ENCODE measurements around the gene TIGD2. TPM values are rescaled to one million over a fixed set of nuclear protein-coding genes. Genes with fewer than 3 reads are reported as not detected.
A peak's percentile ranks its signal among the peaks of the same experiment; 100 is the strongest.

The TIGD2 gene
- total and polyA plus RNA-seq, 4 experiments from 2014 or later = 2.1 to 7.1 (median 5.2) TPM

- Mint-ChIP-seq H3K27ac (no peak overlapping the region), H3K36me3 (peaks cover 1 to 6% of the 10 kb centered on the region in 2 donors), H3K27me3 (peaks cover 5 to 15% of the 10 kb centered on the region in 2 donors), H3K4me1 (peaks cover 15 to 31% (median 23%) of the 10 kb centered on the region in 4 donors), H3K4me3 (peak overlapping the region in 1 of 8 donors; percentile 15), H3K9me3 (peaks cover 0 to 4% (median 0%) of the 10 kb centered on the region in 8 donors)
- DNase-seq = no peak
- Histone ChIP-seq H3K9me3 (ENCODE audit: control insufficient read depth in 1 of 2, low read length in 2 of 2) (no peaks in the 10 kb centered on the region), H3K4me1 (ENCODE audit: insufficient read depth, low read length) (peaks cover 22% of the 10 kb centered on the region), H3K27me3 (ENCODE audit: insufficient read depth, low read length) (no peaks in the 10 kb centered on the region), H3K27ac (ENCODE audit: low read depth, low read length) (no peak overlapping the region), H3K36me3 (ENCODE audit: insufficient read depth, low read length) (no peaks in the 10 kb centered on the region), H3K4me3 (ENCODE audit: low read length in 2 of 2) (no peak overlapping the region)
- CTCF ChIA-PET (ENCODE audit: partially characterized antibody) = no interaction called here
- intact Hi-C loops (cut with micrococcal nuclease) = no loop called here
- POLR2A ChIA-PET (ENCODE audit: partially characterized antibody) = interaction anchor here (0.7 kb wide), 1 partner anchor 1943 kb away, joined by 5 read pairs; no protein-coding TSS in a partner anchor
These were observed 3.2 kb upstream of the TIGD2 start for GRCh38 chr4:89108091-89108490.

DNA sequence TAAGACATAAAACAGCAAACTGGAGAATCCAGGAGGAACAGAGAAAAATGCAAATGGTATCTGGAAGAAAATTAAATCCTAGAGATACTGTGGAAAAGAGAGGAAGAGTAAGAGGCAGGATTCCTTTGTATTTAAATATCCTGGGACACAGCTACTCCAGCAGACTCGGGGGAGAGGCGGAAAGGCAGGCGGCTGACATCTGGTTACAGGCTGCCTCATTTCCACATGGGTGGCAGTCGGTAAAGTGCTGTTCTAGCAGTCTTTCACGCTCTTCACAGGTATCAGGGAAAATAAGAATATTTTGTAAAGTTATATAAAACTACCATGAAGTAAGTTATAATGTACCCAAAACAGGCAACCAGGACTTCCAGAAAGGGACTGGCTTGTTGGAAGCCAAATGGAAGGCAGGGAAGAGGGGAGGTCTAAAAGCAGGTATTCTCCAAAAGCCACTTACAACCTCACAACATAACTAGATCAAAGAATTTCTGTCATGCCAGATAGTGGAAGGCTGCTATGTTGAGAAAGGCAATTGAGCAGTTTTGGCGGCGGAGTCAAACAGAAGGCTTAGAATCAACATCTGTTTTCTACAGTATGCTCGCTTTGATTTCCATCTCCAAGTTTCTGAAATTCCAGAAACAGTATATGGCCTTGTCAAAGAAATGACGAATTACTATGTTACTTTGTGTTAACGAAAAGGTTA is 1.3 kb upstream of the TIGD2 start:
- peak overlapping the region; percentile 71 to 89 for H3K4me3 ChIP-seq (ENCODE audit: low read length in 2 of 2)
- no peaks in the 10 kb centered on the region for H3K27me3 ChIP-seq (ENCODE audit: insufficient read depth, low read length)
- H3K36me3 Mint-ChIP-seq = peaks cover 5 to 9% of the 10 kb centered on the region in 2 donors
- CTCF ChIA-PET (ENCODE audit: partially characterized antibody) = interaction anchor here (1.0 kb wide), 1 partner anchor 86 kb away, joined by 4 read pairs; no protein-coding TSS in a partner anchor
- peak overlapping the region; percentile 89 to 92 (median 90) for H3K4me3 Mint-ChIP-seq
- intact Hi-C loops (cut with micrococcal nuclease) = loop anchor here (2.0 to 10.0 kb wide), 6 partner anchors 81 to 1019 kb away; partner anchors contain the start of genes HERC3, HERC6 and PYURF
- H3K27me3 Mint-ChIP-seq = peaks cover 0 to 9% of the 10 kb centered on the region in 2 donors
- no peaks in the 10 kb centered on the region for H3K9me3 ChIP-seq (ENCODE audit: control insufficient read depth in 1 of 2, low read length in 2 of 2)
- H3K36me3 ChIP-seq (ENCODE audit: insufficient read depth, low read length) = no peaks in the 10 kb centered on the region
- H3K27ac Mint-ChIP-seq = peak overlapping the region; percentile 79 to 94 (median 87)
- peaks cover 15 to 31% (median 23%) of the 10 kb centered on the region in 4 donors for H3K4me1 Mint-ChIP-seq
- POLR2A ChIA-PET (ENCODE audit: partially characterized antibody) = interaction anchor here (0.5 to 1.0 kb wide), 4 partner anchors 8 to 1970 kb away, joined by 3 to 5 read pairs (median 3); partner anchors contain the start of gene PPM1K
- peaks cover 0 to 4% (median 2%) of the 10 kb centered on the region in 8 donors for H3K9me3 Mint-ChIP-seq
- DNase-seq = no peak
- H3K27ac ChIP-seq (ENCODE audit: low read depth, low read length) = no peak overlapping the region
- H3K4me1 ChIP-seq (ENCODE audit: insufficient read depth, low read length) = peaks cover 22% of the 10 kb centered on the region

DNA sequence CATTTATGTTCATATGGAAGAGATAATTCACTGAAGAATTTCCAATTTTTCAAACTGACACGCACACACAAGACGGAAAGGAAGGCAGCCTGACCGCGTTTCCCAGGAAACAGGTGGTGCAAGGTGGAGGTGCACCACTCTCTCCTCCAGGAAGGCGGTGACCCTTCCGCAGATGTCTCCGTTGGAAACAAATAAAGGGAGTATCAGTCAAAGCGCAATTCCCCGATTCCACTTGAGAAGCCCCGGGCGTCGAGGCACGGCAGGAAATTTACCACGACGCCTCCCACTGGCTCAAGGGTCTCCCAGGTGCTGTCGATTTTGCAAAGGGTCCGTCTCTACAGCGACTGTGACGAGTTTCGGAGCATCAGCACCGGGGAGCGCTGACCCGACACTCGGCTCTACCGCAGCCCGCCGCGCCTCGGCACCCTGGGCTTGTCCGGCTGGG is 770 bp upstream of the TIGD2 start:
- no peak for DNase-seq
- peak overlapping the region; percentile 47 for H3K27ac ChIP-seq (ENCODE audit: low read depth, low read length)

DNA sequence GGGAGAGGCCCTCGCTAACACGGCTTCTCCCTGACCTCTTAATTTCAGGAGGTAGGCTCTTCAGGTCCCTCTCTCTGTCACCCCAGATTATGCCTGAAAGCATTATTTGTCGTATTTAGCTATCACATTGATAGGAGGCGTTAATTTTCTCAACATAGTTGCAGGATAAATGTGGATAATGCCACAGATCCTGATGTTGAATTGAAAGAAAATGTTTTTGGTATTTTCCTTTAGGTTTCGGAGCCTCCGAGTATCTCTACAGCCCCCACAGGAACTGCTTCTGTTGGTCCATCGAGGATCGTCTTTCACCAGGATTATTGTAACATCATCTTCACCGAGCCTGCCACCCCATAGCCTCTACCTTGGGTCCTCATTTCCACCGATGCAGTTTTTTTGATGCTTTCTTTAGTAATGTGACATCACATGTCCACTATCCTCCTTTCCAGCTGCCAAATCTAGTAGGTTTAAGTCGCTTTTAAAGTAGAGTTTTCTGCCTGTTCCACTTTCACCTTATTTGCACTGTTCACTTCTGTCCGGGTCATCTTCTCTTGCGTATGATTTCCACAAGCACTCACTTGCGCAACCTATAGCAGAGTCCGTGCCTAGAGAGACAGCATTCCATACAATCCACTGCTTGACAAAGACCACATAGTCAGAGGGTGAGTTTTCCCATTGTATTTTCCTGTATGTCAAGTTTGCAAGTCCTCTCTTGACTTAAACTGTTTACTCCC is 665 bp downstream of the TIGD2 start:
- Mint-ChIP-seq H3K27ac (peak overlapping the region; percentile 59 to 94 (median 87)), H3K4me1 (peaks cover 15 to 31% (median 23%) of the 10 kb centered on the region in 4 donors), H3K36me3 (peaks cover 9 to 10% of the 10 kb centered on the region in 2 donors), H3K9me3 (peaks cover 0 to 4% (median 3%) of the 10 kb centered on the region in 8 donors), H3K27me3 (peaks cover 0 to 7% of the 10 kb centered on the region in 2 donors), H3K4me3 (peak overlapping the region; percentile 70 to 93 (median 91))
- Histone ChIP-seq H3K36me3 (ENCODE audit: insufficient read depth, low read length) (no peaks in the 10 kb centered on the region), H3K27me3 (ENCODE audit: insufficient read depth, low read length) (no peaks in the 10 kb centered on the region), H3K4me3 (ENCODE audit: low read length in 2 of 2) (peak overlapping the region; percentile 76 to 89), H3K4me1 (ENCODE audit: insufficient read depth, low read length) (peaks cover 22% of the 10 kb centered on the region), H3K27ac (ENCODE audit: low read depth, low read length) (peak overlapping the region; percentile 58), H3K9me3 (ENCODE audit: control insufficient read depth in 1 of 2, low read length in 2 of 2) (no peaks in the 10 kb centered on the region)
- POLR2A ChIA-PET (ENCODE audit: partially characterized antibody) = interaction anchor here (0.9 kb wide), 1 partner anchor 10 kb away, joined by 3 read pairs; no protein-coding TSS in a partner anchor
- CTCF ChIA-PET (ENCODE audit: partially characterized antibody) = no interaction called here
- intact Hi-C loops (cut with micrococcal nuclease) = loop anchor here (1.0 to 10.0 kb wide), 11 partner anchors 83 to 1892 kb away; partner anchors contain the start of genes HERC3, HERC5, HERC6 and KLHL8
- DNase-seq = peak in 1 of 5 donors; percentile 36

More for the DNA sequence above, 770 bp upstream of the TIGD2 start:
- H3K36me3 ChIP-seq (ENCODE audit: insufficient read depth, low read length) = no peaks in the 10 kb centered on the region
- H3K27me3 ChIP-seq (ENCODE audit: insufficient read depth, low read length) = no peaks in the 10 kb centered on the region
- intact Hi-C loops (cut with micrococcal nuclease) = loop anchor here (2.0 to 10.0 kb wide), 6 partner anchors 82 to 1018 kb away; partner anchors contain the start of genes HERC3, HERC6 and PYURF
- no peaks in the 10 kb centered on the region for H3K9me3 ChIP-seq (ENCODE audit: control insufficient read depth in 1 of 2, low read length in 2 of 2)
- Mint-ChIP-seq H3K27me3 (peaks cover 0 to 9% of the 10 kb centered on the region in 2 donors), H3K9me3 (peaks cover 0 to 4% (median 3%) of the 10 kb centered on the region in 8 donors), H3K36me3 (peaks cover 9 to 10% of the 10 kb centered on the region in 2 donors), H3K27ac (peak overlapping the region; percentile 80 to 94 (median 91)), H3K4me1 (peaks cover 15 to 31% (median 23%) of the 10 kb centered on the region in 4 donors), H3K4me3 (peak overlapping the region; percentile 89 to 92 (median 90))
- peak overlapping the region; percentile 71 to 89 for H3K4me3 ChIP-seq (ENCODE audit: low read length in 2 of 2)
- ChIA-PET CTCF (ENCODE audit: partially characterized antibody) (no interaction called here), POLR2A (ENCODE audit: partially characterized antibody) (interaction anchor here (0.5 to 1.0 kb wide), 4 partner anchors 9 to 1970 kb away, joined by 3 to 5 read pairs (median 3); partner anchors contain the start of gene PPM1K)
- H3K4me1 ChIP-seq (ENCODE audit: insufficient read depth, low read length) = peaks cover 22% of the 10 kb centered on the region

- peak overlapping the region in 1 of 8 donors; percentile 31 for H3K4me3 Mint-ChIP-seq
- Histone ChIP-seq H3K27me3 (ENCODE audit: insufficient read depth, low read length) (no peaks in the 10 kb centered on the region), H3K27ac (ENCODE audit: low read depth, low read length) (no peak overlapping the region), H3K4me1 (ENCODE audit: insufficient read depth, low read length) (peaks cover 22% of the 10 kb centered on the region), H3K9me3 (ENCODE audit: control insufficient read depth in 1 of 2, low read length in 2 of 2) (no peaks in the 10 kb centered on the region), H3K4me3 (ENCODE audit: low read length in 2 of 2) (no peak overlapping the region), H3K36me3 (ENCODE audit: insufficient read depth, low read length) (no peaks in the 10 kb centered on the region)
- intact Hi-C loops (cut with micrococcal nuclease) = loop anchor here (5.0 to 10.0 kb wide), 3 partner anchors 521 to 739 kb away; partner anchors contain the start of genes HERC3, HERC6 and PYURF
- peaks cover 9 to 10% of the 10 kb centered on the region in 2 donors for H3K36me3 Mint-ChIP-seq
- H3K4me1 Mint-ChIP-seq = peaks cover 15 to 31% (median 23%) of the 10 kb centered on the region in 4 donors
- DNase-seq = no peak
- no peaks in the 10 kb centered on the region for H3K27me3 Mint-ChIP-seq
- ChIA-PET CTCF (ENCODE audit: partially characterized antibody) (interaction anchor here (1.4 kb wide), 1 partner anchor 9 kb away, joined by 4 read pairs; no protein-coding TSS in a partner anchor), POLR2A (ENCODE audit: partially characterized antibody) (no interaction called here)
- no peak overlapping the region for H3K27ac Mint-ChIP-seq
- H3K9me3 Mint-ChIP-seq = peaks cover 0 to 4% (median 3%) of the 10 kb centered on the region in 8 donors
These were observed 2.1 kb downstream of the TIGD2 start for GRCh38 chr4:89113415-89113814.

DNA sequence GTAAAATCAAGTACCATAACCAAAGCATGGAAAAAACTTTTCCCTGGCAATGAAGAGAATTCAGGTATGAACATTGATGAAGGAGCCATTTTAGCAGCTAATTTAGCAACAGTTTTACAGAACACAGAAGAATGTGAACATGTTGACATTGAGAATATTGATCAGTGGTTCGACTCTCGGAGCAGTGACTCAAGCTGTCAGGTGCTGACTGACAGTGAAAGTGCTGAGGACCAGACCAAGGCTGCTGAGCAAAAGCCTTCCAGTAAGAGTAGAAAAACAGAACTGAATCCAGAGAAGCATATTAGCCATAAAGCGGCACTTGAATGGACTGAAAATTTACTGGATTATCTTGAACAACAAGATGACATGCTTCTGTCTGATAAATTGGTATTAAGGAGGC is 2.8 kb downstream of the TIGD2 start:
- ChIA-PET CTCF (ENCODE audit: partially characterized antibody) (interaction anchor here (1.4 kb wide), 1 partner anchor 9 kb away, joined by 4 read pairs; no protein-coding TSS in a partner anchor), POLR2A (ENCODE audit: partially characterized antibody) (no interaction called here)
- no peak for DNase-seq
- H3K9me3 ChIP-seq (ENCODE audit: control insufficient read depth in 1 of 2, low read length in 2 of 2) = no peaks in the 10 kb centered on the region
- peak overlapping the region in 1 of 7 donors; percentile 17 for H3K27ac Mint-ChIP-seq
- H3K27me3 ChIP-seq (ENCODE audit: insufficient read depth, low read length) = no peaks in the 10 kb centered on the region
- H3K27ac ChIP-seq (ENCODE audit: low read depth, low read length) = no peak overlapping the region
- H3K9me3 Mint-ChIP-seq = peaks cover 0 to 4% (median 3%) of the 10 kb centered on the region in 8 donors
- intact Hi-C loops (cut with micrococcal nuclease) = loop anchor here (5.0 to 10.0 kb wide), 3 partner anchors 522 to 739 kb away; partner anchors contain the start of genes HERC3, HERC6 and PYURF
- peaks cover 22% of the 10 kb centered on the region for H3K4me1 ChIP-seq (ENCODE audit: insufficient read depth, low read length)
- H3K36me3 ChIP-seq (ENCODE audit: insufficient read depth, low read length) = no peaks in the 10 kb centered on the region
- no peak overlapping the region for H3K4me3 ChIP-seq (ENCODE audit: low read length in 2 of 2)
- H3K36me3 Mint-ChIP-seq = peaks cover 9 to 10% of the 10 kb centered on the region in 2 donors
- no peaks in the 10 kb centered on the region for H3K27me3 Mint-ChIP-seq
- no peak overlapping the region for H3K4me3 Mint-ChIP-seq
- H3K4me1 Mint-ChIP-seq = peaks cover 15 to 31% (median 23%) of the 10 kb centered on the region in 4 donors
